ENCODE measurements around the gene GPLD1. TPM values are rescaled to one million over a fixed set of nuclear protein-coding genes. Genes with fewer than 3 reads are reported as not detected.

GPLD1 gene
- total and polyA plus RNA-seq, 9 of the 15 experiments (the other 6 are each of a cell fraction or from before 2014, with no cell fraction given) = 0.11 to 1.3 (median 0.82) TPM

- TF ChIP-seq NR4A1 (CRISPR knock-in tag; IDR thresholded peaks at IDR 0.05) (peak; percentile 63), NR4A1 (tag; IDR thresholded peaks at IDR 0.05) (0 out of 2 replicates have a peak, but pooled peaks have one; percentile 69), TFAP4 (CRISPR knock-in tag; IDR thresholded peaks at IDR 0.05; ENCODE audit: borderline replicate concordance) (peak; percentile 73), CEBPB (tag; IDR thresholded peaks at IDR 0.05) (no peak), ZNF184 (CRISPR knock-in tag; IDR thresholded peaks at IDR 0.05) (no peak), EGR1 (conservative IDR thresholded peaks at IDR 0.05) (no peak), ZBTB49 (CRISPR knock-in tag; IDR thresholded peaks at IDR 0.05; ENCODE audit: borderline replicate concordance) (no peak), HNRNPLL (IDR thresholded peaks at IDR 0.05; ENCODE audit: low read depth, low read length, poor library complexity, severe bottlenecking) (peak; percentile 61), MAX (CRISPR knock-in tag; IDR thresholded peaks at IDR 0.05) (peak; percentile 90), EP400 (IDR thresholded peaks at IDR 0.05) (peak; percentile 78)
- TF ChIP-seq, protein P1, sequence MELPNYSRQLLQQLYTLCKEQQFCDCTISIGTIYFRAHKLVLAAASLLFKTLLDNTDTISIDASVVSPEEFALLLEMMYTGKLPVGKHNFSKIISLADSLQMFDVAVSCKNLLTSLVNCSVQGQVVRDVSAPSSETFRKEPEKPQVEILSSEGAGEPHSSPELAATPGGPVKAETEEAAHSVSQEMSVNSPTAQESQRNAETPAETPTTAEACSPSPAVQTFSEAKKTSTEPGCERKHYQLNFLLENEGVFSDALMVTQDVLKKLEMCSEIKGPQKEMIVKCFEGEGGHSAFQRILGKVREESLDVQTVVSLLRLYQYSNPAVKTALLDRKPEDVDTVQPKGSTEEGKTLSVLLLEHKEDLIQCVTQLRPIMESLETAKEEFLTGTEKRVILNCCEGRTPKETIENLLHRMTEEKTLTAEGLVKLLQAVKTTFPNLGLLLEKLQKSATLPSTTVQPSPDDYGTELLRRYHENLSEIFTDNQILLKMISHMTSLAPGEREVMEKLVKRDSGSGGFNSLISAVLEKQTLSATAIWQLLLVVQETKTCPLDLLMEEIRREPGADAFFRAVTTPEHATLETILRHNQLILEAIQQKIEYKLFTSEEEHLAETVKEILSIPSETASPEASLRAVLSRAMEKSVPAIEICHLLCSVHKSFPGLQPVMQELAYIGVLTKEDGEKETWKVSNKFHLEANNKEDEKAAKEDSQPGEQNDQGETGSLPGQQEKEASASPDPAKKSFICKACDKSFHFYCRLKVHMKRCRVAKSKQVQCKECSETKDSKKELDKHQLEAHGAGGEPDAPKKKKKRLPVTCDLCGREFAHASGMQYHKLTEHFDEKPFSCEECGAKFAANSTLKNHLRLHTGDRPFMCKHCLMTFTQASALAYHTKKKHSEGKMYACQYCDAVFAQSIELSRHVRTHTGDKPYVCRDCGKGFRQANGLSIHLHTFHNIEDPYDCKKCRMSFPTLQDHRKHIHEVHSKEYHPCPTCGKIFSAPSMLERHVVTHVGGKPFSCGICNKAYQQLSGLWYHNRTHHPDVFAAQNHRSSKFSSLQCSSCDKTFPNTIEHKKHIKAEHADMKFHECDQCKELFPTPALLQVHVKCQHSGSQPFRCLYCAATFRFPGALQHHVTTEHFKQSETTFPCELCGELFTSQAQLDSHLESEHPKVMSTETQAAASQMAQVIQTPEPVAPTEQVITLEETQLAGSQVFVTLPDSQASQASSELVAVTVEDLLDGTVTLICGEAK (IDR thresholded peaks at IDR 0.05) = peak; percentile 39
- TF ChIP-seq, protein P1 (CRISPR knock-in tag; IDR thresholded peaks at IDR 0.05) = no peak
These were observed 86.5 kb downstream of the GPLD1 start, which contains the start of gene MRS2 (continued) for GRCh38 chr6:24402697-24403500.
